IMR-90 (cell line): ENCODE measurements around the gene AUNIP.

Source experiments
- BHLHE40 ChIP-seq: fragments of 150-350 bp; IDR thresholded peaks from 2 replicates; pipeline ENCODE4 v1.6.1; 2016; ENCODE audit warnings: mild to moderate bottlenecking, low read depth, low read length
- CEBPB ChIP-seq: IDR thresholded peaks from 2 replicates; pipeline ENCODE4 v1.6.1; 2012; ENCODE audit warnings: low read depth, low read length, improper control_type of control experiment
- FOS ChIP-seq: fragments of 150-350 bp; IDR thresholded peaks from 2 replicates; pipeline ENCODE4 v1.6.1; 2016; ENCODE audit warnings: low read depth, low read length
- MAFK ChIP-seq: IDR thresholded peaks from 2 replicates; pipeline ENCODE4 v1.6.1; 2012; ENCODE audit warnings: low read depth, low read length, improper control_type of control experiment
- MAZ ChIP-seq: IDR thresholded peaks from 2 replicates; pipeline ENCODE4 v1.6.1; 2012; ENCODE audit warnings: low read depth, mild to moderate bottlenecking, low read length, improper control_type of control experiment, moderate library complexity, borderline replicate concordance
- MXI1 ChIP-seq: IDR thresholded peaks from 2 replicates; pipeline ENCODE4 v1.6.1; 2012; ENCODE audit warnings: low read depth, mild to moderate bottlenecking, low read length, moderate library complexity, borderline replicate concordance
- POLR2A ChIP-seq: IDR thresholded peaks from 2 replicates; pipeline ENCODE4 v1.6.1; 2012; ENCODE audit warnings: mild to moderate bottlenecking, low read depth, low read length
- RAD21 ChIP-seq: IDR thresholded peaks from 2 replicates; pipeline ENCODE4 v1.6.1; 2012; ENCODE audit warnings: low read length, improper control_type of control experiment
- RFX5 ChIP-seq: IDR thresholded peaks from 2 replicates; pipeline ENCODE4 v1.8.0; 2012; ENCODE audit warnings: low read depth, mild to moderate bottlenecking, low read length, moderate library complexity
- SMC3 ChIP-seq: fragments of 150-350 bp; IDR thresholded peaks from 2 replicates; pipeline ENCODE4 v1.6.1; 2016; ENCODE audit warnings: low read depth, mild to moderate bottlenecking, antibody characterized with exemption, low read length, moderate library complexity
- USF2 ChIP-seq: fragments of 150-350 bp; IDR thresholded peaks from 2 replicates; pipeline ENCODE4 v1.6.1; 2017; ENCODE audit warnings: mild to moderate bottlenecking, antibody characterized with exemption, low read length, low read depth
- TF ChIP-seq, protein P1 (sequence below): conservative IDR thresholded peaks from 2 replicates; pipeline ENCODE4 v1.5.1; 2012; ENCODE audit warnings: mild to moderate bottlenecking, low read depth, low read length, improper control_type of control experiment
- TF ChIP-seq, protein P2 (sequence below): fragments of 150-350 bp; IDR thresholded peaks from 2 replicates; pipeline ENCODE4 v1.6.1; 2016; ENCODE audit warnings: low read depth, mild to moderate bottlenecking, low read length, moderate library complexity, borderline replicate concordance

DNA sequence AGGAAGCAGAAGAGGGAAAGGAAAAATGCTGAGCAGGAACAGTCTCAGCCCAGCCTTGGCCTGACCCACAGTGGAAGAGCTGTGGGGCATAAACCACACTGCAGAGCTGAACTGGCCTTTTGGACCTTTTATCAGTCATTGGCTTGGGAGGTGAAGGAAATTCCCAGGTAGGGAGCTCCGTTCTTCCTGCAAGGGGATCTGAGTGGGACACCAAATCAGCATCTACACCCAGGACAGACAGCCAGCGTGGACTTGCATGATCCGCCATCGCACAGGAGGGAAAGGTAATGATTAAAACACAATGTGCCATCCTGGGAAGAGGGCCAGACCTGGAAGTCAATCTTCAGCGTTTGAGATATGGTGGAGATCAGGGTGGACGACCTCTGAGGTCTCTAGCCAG is 40.7 kb downstream of the AUNIP start:
- TF ChIP-seq RFX5 (no peak), MAZ (no peak), MXI1 (no peak), POLR2A (no peak), BHLHE40 (no peak), RAD21 (no peak), MAFK (no peak), CEBPB (no peak), USF2 (no peak), FOS (no peak), SMC3 (no peak)
- TF ChIP-seq, protein P1, sequence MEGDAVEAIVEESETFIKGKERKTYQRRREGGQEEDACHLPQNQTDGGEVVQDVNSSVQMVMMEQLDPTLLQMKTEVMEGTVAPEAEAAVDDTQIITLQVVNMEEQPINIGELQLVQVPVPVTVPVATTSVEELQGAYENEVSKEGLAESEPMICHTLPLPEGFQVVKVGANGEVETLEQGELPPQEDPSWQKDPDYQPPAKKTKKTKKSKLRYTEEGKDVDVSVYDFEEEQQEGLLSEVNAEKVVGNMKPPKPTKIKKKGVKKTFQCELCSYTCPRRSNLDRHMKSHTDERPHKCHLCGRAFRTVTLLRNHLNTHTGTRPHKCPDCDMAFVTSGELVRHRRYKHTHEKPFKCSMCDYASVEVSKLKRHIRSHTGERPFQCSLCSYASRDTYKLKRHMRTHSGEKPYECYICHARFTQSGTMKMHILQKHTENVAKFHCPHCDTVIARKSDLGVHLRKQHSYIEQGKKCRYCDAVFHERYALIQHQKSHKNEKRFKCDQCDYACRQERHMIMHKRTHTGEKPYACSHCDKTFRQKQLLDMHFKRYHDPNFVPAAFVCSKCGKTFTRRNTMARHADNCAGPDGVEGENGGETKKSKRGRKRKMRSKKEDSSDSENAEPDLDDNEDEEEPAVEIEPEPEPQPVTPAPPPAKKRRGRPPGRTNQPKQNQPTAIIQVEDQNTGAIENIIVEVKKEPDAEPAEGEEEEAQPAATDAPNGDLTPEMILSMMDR = no peak
- TF ChIP-seq, protein P2, sequence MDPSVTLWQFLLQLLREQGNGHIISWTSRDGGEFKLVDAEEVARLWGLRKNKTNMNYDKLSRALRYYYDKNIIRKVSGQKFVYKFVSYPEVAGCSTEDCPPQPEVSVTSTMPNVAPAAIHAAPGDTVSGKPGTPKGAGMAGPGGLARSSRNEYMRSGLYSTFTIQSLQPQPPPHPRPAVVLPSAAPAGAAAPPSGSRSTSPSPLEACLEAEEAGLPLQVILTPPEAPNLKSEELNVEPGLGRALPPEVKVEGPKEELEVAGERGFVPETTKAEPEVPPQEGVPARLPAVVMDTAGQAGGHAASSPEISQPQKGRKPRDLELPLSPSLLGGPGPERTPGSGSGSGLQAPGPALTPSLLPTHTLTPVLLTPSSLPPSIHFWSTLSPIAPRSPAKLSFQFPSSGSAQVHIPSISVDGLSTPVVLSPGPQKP = no peak
